Upper lobe of right lung (tissue), 1 donor: ENCODE measurements around the gene GABRB3. TPM values are rescaled to one million over a fixed set of nuclear protein-coding genes. Genes with fewer than 3 reads are reported as not detected.

Source experiments
- ATAC-seq: fragments of 200-7000 bp; cut with Tn5 transposase; one replicate; pipeline ENCODE4 v1.9.1; 2020; ENCODE audit warnings: mild to moderate bottlenecking, moderate library complexity
- DNase-seq: peaks from one replicate; pipeline ENCODE4 v3.0.0-alpha.2; 2020
- H3K27ac ChIP-seq: fragments of 200-600 bp; one replicate; pipeline ENCODE4 v1.8.0; 2022
- H3K27me3 ChIP-seq: fragments of 200-600 bp; one replicate; pipeline ENCODE4 v1.8.0; 2022; ENCODE audit warnings: mild to moderate bottlenecking
- H3K36me3 ChIP-seq: fragments of 200-600 bp; one replicate; pipeline ENCODE4 v1.8.0; 2022
- H3K4me1 ChIP-seq: fragments of 200-600 bp; one replicate; pipeline ENCODE4 v1.8.0; 2022
- H3K4me3 ChIP-seq: fragments of 200-600 bp; one replicate; pipeline ENCODE4 v1.8.0; 2022; ENCODE audit warnings: mild to moderate bottlenecking
- H3K9me3 ChIP-seq: fragments of 200-600 bp; one replicate; pipeline ENCODE4 v1.8.0; 2022
- CTCF ChIP-seq: fragments of 200-600 bp; IDR thresholded peaks from one replicate; pipeline ENCODE4 v1.8.0; 2022; ENCODE audit warnings: antibody characterized with exemption
- intact Hi-C: fragments of 100-400 bp; cut with DNase I; formaldehyde crosslinking; loops from one replicate; pipeline ENCODE4 v1.11.0; 2022
- total RNA-seq: library from RNA; stranded (reverse); fragmentation: NEBNext Ultra II Directional; extraction: Animal tissue kit (Norgen Biotek cat#: 25700); gene quantifications from one replicate; pipeline ENCODE4 v1.2.1, GENCODE V29; 2021
- donor health status: DM: no; HTN: yes; CAD: no; lungs with severe emphysema.

The GABRB3 gene
- total RNA-seq, 1 donor from 2014 or later, result 3.2 TPM

- no peaks in the 10 kb centered on the region for H3K36me3 ChIP-seq
- H3K27ac ChIP-seq, result no peak overlapping the region
- H3K27me3 ChIP-seq, result no peaks in the 10 kb centered on the region
- H3K4me1 ChIP-seq, result no peaks in the 10 kb centered on the region
- H3K9me3 ChIP-seq, result no peaks in the 10 kb centered on the region
- intact Hi-C loops, result no loop called here
- TF ChIP-seq CTCF, result no peak
- H3K4me3 ChIP-seq, result no peak overlapping the region
- ATAC-seq (no peak), DNase-seq (no peak)
Observed at GRCh38 chr15:26615188-26615926, 157.5 kb downstream of the GABRB3 start.

DNA sequence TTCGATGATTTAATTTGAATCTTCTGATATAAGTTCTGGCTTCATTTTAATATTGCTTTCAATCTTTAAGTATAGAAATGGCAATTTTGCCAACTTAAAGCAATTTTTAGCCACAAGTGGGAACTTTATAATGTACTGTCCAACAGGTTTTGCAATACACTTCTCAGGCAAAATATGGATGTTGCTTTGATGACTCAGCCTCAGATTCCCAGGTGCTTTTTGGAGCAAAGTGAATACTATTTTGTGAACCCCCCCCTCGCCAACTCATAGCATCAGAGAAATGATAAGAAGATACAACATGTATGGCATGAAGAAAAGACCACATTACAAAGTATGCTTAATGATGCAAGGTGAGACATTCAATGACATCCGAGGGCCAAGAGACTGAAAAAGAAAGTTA lies 158.1 kb downstream of the GABRB3 start:
- no peaks in the 10 kb centered on the region for H3K4me1 ChIP-seq
- no peaks in the 10 kb centered on the region for H3K9me3 ChIP-seq
- no peak overlapping the region for H3K4me3 ChIP-seq
- no peaks in the 10 kb centered on the region for H3K27me3 ChIP-seq
- ATAC-seq, result no peak
- no peak overlapping the region for H3K27ac ChIP-seq
- TF ChIP-seq CTCF, result no peak
- H3K36me3 ChIP-seq, result no peaks in the 10 kb centered on the region
- intact Hi-C loops, result no loop called here
- no peak for DNase-seq

- ATAC-seq (no peak), DNase-seq (no peak)
- intact Hi-C loops, result no loop called here
- Histone ChIP-seq H3K27me3 (no peaks in the 10 kb centered on the region), H3K36me3 (no peaks in the 10 kb centered on the region), H3K4me1 (no peaks in the 10 kb centered on the region), H3K4me3 (no peak overlapping the region), H3K27ac (no peak overlapping the region), H3K9me3 (no peaks in the 10 kb centered on the region)
- no peak for TF ChIP-seq CTCF
Observed at GRCh38 chr15:26598704-26599103, 174.2 kb downstream of the GABRB3 start.

- DNase-seq (no peak), ATAC-seq (no peak)
- TF ChIP-seq CTCF, result no peak
- H3K27me3 ChIP-seq, result no peaks in the 10 kb centered on the region
- intact Hi-C loops, result no loop called here
- no peaks in the 10 kb centered on the region for H3K9me3 ChIP-seq
- no peak overlapping the region for H3K27ac ChIP-seq
- no peaks in the 10 kb centered on the region for H3K4me1 ChIP-seq
- H3K36me3 ChIP-seq, result no peaks in the 10 kb centered on the region
- H3K4me3 ChIP-seq, result no peak overlapping the region
Observed at GRCh38 chr15:26595611-26596010, 177.3 kb downstream of the GABRB3 start.

GRCh38 chr15:26590676-26591075 lies 182.2 kb downstream of the GABRB3 start:
- no peak for ATAC-seq
- no peaks in the 10 kb centered on the region for H3K4me1 ChIP-seq
- no peak for DNase-seq
- H3K36me3 ChIP-seq, result no peaks in the 10 kb centered on the region
- intact Hi-C loops, result no loop called here
- H3K27ac ChIP-seq, result no peak overlapping the region
- TF ChIP-seq CTCF, result no peak
- no peaks in the 10 kb centered on the region for H3K9me3 ChIP-seq
- H3K4me3 ChIP-seq, result no peak overlapping the region
- no peaks in the 10 kb centered on the region for H3K27me3 ChIP-seq

DNA sequence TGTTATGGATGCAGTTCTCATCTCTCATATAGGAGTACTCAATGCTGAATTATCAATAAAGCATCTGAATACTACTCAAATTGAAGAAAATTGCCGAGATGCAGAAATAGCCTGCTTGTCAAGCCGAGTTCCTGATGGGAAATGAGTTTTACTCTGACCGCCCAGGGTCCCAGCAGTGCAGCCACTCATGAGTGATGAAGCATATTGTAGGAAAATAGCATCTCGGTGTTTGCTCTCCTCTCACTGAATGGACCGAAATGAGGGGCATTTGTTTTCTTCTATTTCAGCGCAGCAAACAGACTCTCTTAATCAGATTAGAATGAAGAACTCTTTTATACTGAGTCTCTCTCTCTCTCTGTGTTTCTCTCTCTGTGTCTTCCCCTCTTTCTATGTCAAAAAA lies 190.0 kb downstream of the GABRB3 start:
- Histone ChIP-seq H3K27ac (no peak overlapping the region), H3K9me3 (no peaks in the 10 kb centered on the region), H3K4me3 (no peak overlapping the region), H3K27me3 (no peaks in the 10 kb centered on the region), H3K4me1 (no peaks in the 10 kb centered on the region), H3K36me3 (no peaks in the 10 kb centered on the region)
- TF ChIP-seq CTCF, result no peak
- intact Hi-C loops, result no loop called here
- ATAC-seq (no peak), DNase-seq (no peak)
